Breast epithelium (tissue), 4 donors: ENCODE measurements around the gene CRNKL1. TPM values are rescaled to one million over a fixed set of nuclear protein-coding genes. Genes with fewer than 3 reads are reported as not detected.

ENCODE experiments used
- DNase-seq, 2 donors: peaks; one replicate each; pipeline ENCODE4 v3.0.0-alpha.2; 2019; ENCODE audit warnings: low spot score in 2 of 2
- H3K27ac ChIP-seq, 2 donors: fragments of 200-600 bp; sonication (generic) in 1 of 2; one replicate each; pipeline ENCODE4 v1.5.1; 2016 to 2019; ENCODE audit warnings: mild to moderate bottlenecking in 1 of 2
- H3K27me3 ChIP-seq, 2 donors: fragments of 200-600 bp; sonication (generic) in 1 of 2; one replicate each; pipeline versions ENCODE4 v1.5.1 to v1.6.0; 2017 to 2019; ENCODE audit warnings: control low read depth in 1 of 2, mild to moderate bottlenecking in 1 of 2
- H3K36me3 ChIP-seq: fragments of 200-600 bp; one replicate; pipeline ENCODE4 v1.5.1; 2019
- H3K4me1 ChIP-seq, 2 donors: fragments of 200-600 bp; sonication (generic); one replicate each; pipeline ENCODE4 v1.5.1; 2016 to 2019; ENCODE audit warnings: control low read depth in 1 of 2
- H3K4me3 ChIP-seq, 3 donors: fragments of 200-600 bp; sonication (generic); 1 replicate in 2 of 3; 2 replicates in 1 of 3; pipeline ENCODE4 v1.5.1; 2016 to 2019; ENCODE audit warnings: mild to moderate bottlenecking in 3 of 3, moderate library complexity in 2 of 3
- H3K9me3 ChIP-seq, 2 donors: fragments of 200-600 bp; sonication (generic) in 1 of 2; one replicate each; pipeline ENCODE4 v1.5.1; 2016 to 2019; ENCODE audit warnings: control low read depth in 1 of 2
- CTCF ChIP-seq, 3 donors: fragments of 450-650 bp; IDR thresholded peaks; one replicate each; pipeline ENCODE4 v1.5.1; 2016 to 2017; ENCODE audit warnings: antibody characterized with exemption in 3 of 3, mild to moderate bottlenecking in 3 of 3, moderate library complexity in 3 of 3
- POLR2A ChIP-seq: fragments of 450-650 bp; IDR thresholded peaks from one replicate; pipeline ENCODE4 v1.6.1; 2016; ENCODE audit warnings: antibody characterized with exemption, mild to moderate bottlenecking, moderate library complexity
- POLR2AphosphoS5 ChIP-seq, 3 donors: sonication (generic); formaldehyde crosslinking; IDR thresholded peaks; one replicate each; pipeline ENCODE4 v1.6.1; 2017; ENCODE audit warnings: antibody characterized with exemption in 3 of 3
- intact Hi-C: fragments of 100-400 bp; cut with DNase I; formaldehyde crosslinking; loops from one replicate; pipeline ENCODE4 v1.15.1; 2023; ENCODE audit warnings: low total_unique reads
- total RNA-seq, 3 donors: library from RNA; depleted of rRNA; stranded (reverse); fragments of >200 nt; gene quantifications; one replicate each; pipeline ENCODE4 v1.1.0, GENCODE V29; 2016

Gene CRNKL1
- 10 to 100 TPM; 18.9 to 41.6 (median 24.6) TPM for total RNA-seq

GRCh38 chr20:20052074-20052970, at the start of gene CRNKL1, which contains the start of gene CFAP61:
Gene CRNKL1, minus strand, starts transcription at chr20:20052466. Its CDS starts 124 bp downstream, at chr20:20052342.
Gene CFAP61, plus strand, starts transcription at chr20:20052532. Its CDS starts 4,122 bp downstream, at chr20:20056654.
- no peaks in the 10 kb centered on the region for H3K27me3 ChIP-seq
- intact Hi-C loops = no loop called here
- peak; percentile 93 to 98 for DNase-seq
- peak within 1 kb of the TSS; percentile 93 to 94 for H3K27ac ChIP-seq
- H3K9me3 ChIP-seq = no peaks in the 10 kb centered on the region
- H3K4me1 ChIP-seq = peaks cover 0 to 7% of the 10 kb centered on the region in 2 donors
- peaks cover 8% of the 10 kb centered on the region for H3K36me3 ChIP-seq
- H3K4me3 ChIP-seq = peak within 1 kb of the TSS; percentile 97 to 100 (median 99)
- TF ChIP-seq POLR2A (no peak), POLR2AphosphoS5 (IDR thresholded peaks at IDR 0.05) (peak; percentile 87 to 89 (median 88)), CTCF (IDR thresholded peaks at IDR 0.05) (peak; percentile 39 to 54 (median 48))

- no peaks in the 10 kb centered on the region for H3K36me3 ChIP-seq
- no peak overlapping the region for H3K27ac ChIP-seq
- no peak for TF ChIP-seq CTCF (IDR thresholded peaks at IDR 0.05)
- no peak for TF ChIP-seq POLR2A
- no peak for TF ChIP-seq POLR2AphosphoS5 (IDR thresholded peaks at IDR 0.05)
- no peaks in the 10 kb centered on the region for H3K27me3 ChIP-seq
- H3K4me1 ChIP-seq = no peaks in the 10 kb centered on the region
- intact Hi-C loops = loop anchor here (10.0 kb wide), 1 partner anchor 1036 kb away; no protein-coding TSS in a partner anchor
- no peak for DNase-seq
- H3K9me3 ChIP-seq = no peaks in the 10 kb centered on the region
- no peak overlapping the region for H3K4me3 ChIP-seq
Measured at GRCh38 chr20:20100881-20101280, 48.6 kb upstream of the CRNKL1 start.

- DNase-seq = no peak
- Histone ChIP-seq H3K9me3 (no peaks in the 10 kb centered on the region), H3K4me3 (no peak overlapping the region), H3K4me1 (no peaks in the 10 kb centered on the region), H3K27me3 (no peaks in the 10 kb centered on the region), H3K36me3 (no peaks in the 10 kb centered on the region), H3K27ac (no peak overlapping the region)
- intact Hi-C loops = no loop called here
- no peak for TF ChIP-seq POLR2A
- TF ChIP-seq CTCF (IDR thresholded peaks at IDR 0.05) = no peak
- no peak for TF ChIP-seq POLR2AphosphoS5 (IDR thresholded peaks at IDR 0.05)
Measured at GRCh38 chr20:20096421-20096820, 44.2 kb upstream of the CRNKL1 start.

GRCh38 chr20:20095114-20095872, 43.0 kb upstream of the CRNKL1 start:
- no peak overlapping the region for H3K27ac ChIP-seq
- H3K9me3 ChIP-seq = no peaks in the 10 kb centered on the region
- intact Hi-C loops = no loop called here
- DNase-seq = no peak
- H3K4me1 ChIP-seq = no peaks in the 10 kb centered on the region
- H3K36me3 ChIP-seq = no peaks in the 10 kb centered on the region
- TF ChIP-seq POLR2A = no peak
- TF ChIP-seq POLR2AphosphoS5 (IDR thresholded peaks at IDR 0.05) = no peak
- no peak for TF ChIP-seq CTCF (IDR thresholded peaks at IDR 0.05)
- H3K4me3 ChIP-seq = no peak overlapping the region
- no peaks in the 10 kb centered on the region for H3K27me3 ChIP-seq
